Endodermal cell (in vitro differentiated cells): ENCODE results near the gene ARHGEF33. TPM values are rescaled to one million over a fixed set of nuclear protein-coding genes. Genes with fewer than 3 reads are reported as not detected.

Source experiments
- DNase-seq: peaks from one replicate; pipeline ENCODE4 v3.0.0-alpha.2; 2017
- H3K27ac ChIP-seq: 2 replicates; pipeline ENCODE4 v1.5.1; 2013; ENCODE audit warnings: mild to moderate bottlenecking, low read depth, low read length, moderate library complexity
- H3K27me3 ChIP-seq: 2 replicates; pipeline ENCODE4 v1.6.1; 2013; ENCODE audit warnings: mild to moderate bottlenecking, low read length, moderate library complexity; ENCODE audit not compliant: insufficient read depth, control insufficient read depth, poor library complexity, severe bottlenecking
- H3K36me3 ChIP-seq: 2 replicates; pipeline ENCODE4 v1.7.0; 2013; ENCODE audit warnings: mild to moderate bottlenecking, low read length, moderate library complexity; ENCODE audit not compliant: control insufficient read depth, insufficient read depth
- H3K4me1 ChIP-seq: one replicate; pipeline ENCODE4 v1.7.0; 2013; ENCODE audit warnings: low read length; ENCODE audit not compliant: control insufficient read depth, insufficient read depth
- H3K4me3 ChIP-seq: 2 replicates; pipeline ENCODE4 v1.5.1; 2013; ENCODE audit warnings: mild to moderate bottlenecking, low read length, moderate library complexity
- H3K9ac ChIP-seq: 2 replicates; pipeline ENCODE4 v1.6.1; 2013; ENCODE audit warnings: mild to moderate bottlenecking, low read length, moderate library complexity; ENCODE audit not compliant: poor library complexity, severe bottlenecking; ENCODE audit errors: extremely low read depth
- H3K9me3 ChIP-seq: 2 replicates; pipeline ENCODE4 v1.6.1; 2013; ENCODE audit warnings: mild to moderate bottlenecking, low read length, moderate library complexity; ENCODE audit not compliant: control insufficient read depth
- H3K27ac Mint-ChIP-seq: 2 replicates; pipeline ENCODE4 v1.8.0; 2020; ENCODE audit warnings: mixed read lengths
- H3K27me3 Mint-ChIP-seq: 2 replicates; pipeline ENCODE4 v1.8.0; 2021; ENCODE audit warnings: mild to moderate bottlenecking, mixed read lengths; ENCODE audit not compliant: insufficient read depth
- H3K36me3 Mint-ChIP-seq: 2 replicates; pipeline ENCODE4 v1.8.0; 2020; ENCODE audit warnings: low read depth, mixed read lengths
- H3K4me1 Mint-ChIP-seq: 2 replicates; pipeline ENCODE4 v1.8.0; 2020; ENCODE audit warnings: mixed read lengths
- H3K4me3 Mint-ChIP-seq: 2 replicates; pipeline ENCODE4 v1.8.0; 2020; ENCODE audit warnings: mild to moderate bottlenecking, moderate library complexity, mixed read lengths
- H3K9me3 Mint-ChIP-seq: 2 replicates; pipeline ENCODE4 v1.8.0; 2020; ENCODE audit warnings: mild to moderate bottlenecking, mixed read lengths
- WGBS, 2 experiments: methylation state at CpG; one replicate each; pipeline versions ENCODE4 v1.1.5 to v1.1.7; 2013; ENCODE audit warnings: missing lambda C conversion rate in 2 of 2, mixed read lengths in 1 of 2; ENCODE audit not compliant: insufficient coverage in 1 of 2, insufficient read length in 1 of 2; 5-methylcytosine and 5-hydroxymethylcytosine counted together
- total RNA-seq, 2 donors: library from RNA; stranded (reverse); fragmentation: NEBNext Ultra II Directional in 1 of 2; extraction: Animal tissue kit (Norgen Biotek cat#: 25700) in 1 of 2; gene quantifications; 2 replicates in 1 of 2; 3 replicates in 1 of 2; pipeline ENCODE4 v1.2.1, GENCODE V29; 2021
- TF ChIP-seq, protein P1 (sequence below): fragments of 200-600 bp; sonication (generic); conservative IDR thresholded peaks from 2 replicates; pipeline ENCODE4 v1.5.0; 2021; ENCODE audit warnings: antibody characterized with exemption, mild to moderate bottlenecking

ARHGEF33 gene
- total RNA-seq, 2 donors from 2014 or later, result 0.57 to 1.00 TPM

DNA sequence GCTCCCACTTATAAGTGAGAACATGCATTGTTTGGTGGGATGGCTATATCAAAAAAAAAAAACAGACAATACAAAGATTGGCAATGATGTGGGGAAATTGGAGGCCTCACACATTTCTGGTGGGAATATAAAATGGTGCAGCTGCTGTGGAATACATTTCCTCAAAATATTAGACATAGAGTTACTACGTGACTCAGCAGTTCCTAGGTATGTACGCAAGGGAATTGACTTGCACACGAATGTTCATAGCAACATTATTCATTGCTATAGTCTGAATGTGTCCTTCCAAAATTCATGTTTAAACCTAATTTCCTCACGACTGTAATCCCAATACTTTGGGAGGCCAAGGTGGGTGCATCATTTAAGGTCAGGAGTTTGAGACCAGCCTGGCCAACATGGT, 2.3 kb upstream of the ARHGEF33 start:
- no peaks in the 10 kb centered on the region for H3K36me3 ChIP-seq
- no peak overlapping the region for H3K9ac ChIP-seq
- Mint-ChIP-seq H3K4me1 (peaks cover 6% of the 10 kb centered on the region), H3K4me3 (no peak overlapping the region), H3K9me3 (peaks cover 2% of the 10 kb centered on the region), H3K27me3 (no peaks in the 10 kb centered on the region), H3K27ac (no peak overlapping the region), H3K36me3 (no peaks in the 10 kb centered on the region)
- no peak overlapping the region for H3K4me3 ChIP-seq
- no peak for DNase-seq
- TF ChIP-seq, protein P1, sequence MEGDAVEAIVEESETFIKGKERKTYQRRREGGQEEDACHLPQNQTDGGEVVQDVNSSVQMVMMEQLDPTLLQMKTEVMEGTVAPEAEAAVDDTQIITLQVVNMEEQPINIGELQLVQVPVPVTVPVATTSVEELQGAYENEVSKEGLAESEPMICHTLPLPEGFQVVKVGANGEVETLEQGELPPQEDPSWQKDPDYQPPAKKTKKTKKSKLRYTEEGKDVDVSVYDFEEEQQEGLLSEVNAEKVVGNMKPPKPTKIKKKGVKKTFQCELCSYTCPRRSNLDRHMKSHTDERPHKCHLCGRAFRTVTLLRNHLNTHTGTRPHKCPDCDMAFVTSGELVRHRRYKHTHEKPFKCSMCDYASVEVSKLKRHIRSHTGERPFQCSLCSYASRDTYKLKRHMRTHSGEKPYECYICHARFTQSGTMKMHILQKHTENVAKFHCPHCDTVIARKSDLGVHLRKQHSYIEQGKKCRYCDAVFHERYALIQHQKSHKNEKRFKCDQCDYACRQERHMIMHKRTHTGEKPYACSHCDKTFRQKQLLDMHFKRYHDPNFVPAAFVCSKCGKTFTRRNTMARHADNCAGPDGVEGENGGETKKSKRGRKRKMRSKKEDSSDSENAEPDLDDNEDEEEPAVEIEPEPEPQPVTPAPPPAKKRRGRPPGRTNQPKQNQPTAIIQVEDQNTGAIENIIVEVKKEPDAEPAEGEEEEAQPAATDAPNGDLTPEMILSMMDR, result no peak
- H3K9me3 ChIP-seq, result peaks cover 8% of the 10 kb centered on the region
- H3K27me3 ChIP-seq, result no peaks in the 10 kb centered on the region
- WGBS, 2 experiments, result 97 to 100% methylated on average over 3 to 4 of the region's 4 CpGs
- H3K4me1 ChIP-seq, result no peaks in the 10 kb centered on the region
- no peak overlapping the region for H3K27ac ChIP-seq

DNA sequence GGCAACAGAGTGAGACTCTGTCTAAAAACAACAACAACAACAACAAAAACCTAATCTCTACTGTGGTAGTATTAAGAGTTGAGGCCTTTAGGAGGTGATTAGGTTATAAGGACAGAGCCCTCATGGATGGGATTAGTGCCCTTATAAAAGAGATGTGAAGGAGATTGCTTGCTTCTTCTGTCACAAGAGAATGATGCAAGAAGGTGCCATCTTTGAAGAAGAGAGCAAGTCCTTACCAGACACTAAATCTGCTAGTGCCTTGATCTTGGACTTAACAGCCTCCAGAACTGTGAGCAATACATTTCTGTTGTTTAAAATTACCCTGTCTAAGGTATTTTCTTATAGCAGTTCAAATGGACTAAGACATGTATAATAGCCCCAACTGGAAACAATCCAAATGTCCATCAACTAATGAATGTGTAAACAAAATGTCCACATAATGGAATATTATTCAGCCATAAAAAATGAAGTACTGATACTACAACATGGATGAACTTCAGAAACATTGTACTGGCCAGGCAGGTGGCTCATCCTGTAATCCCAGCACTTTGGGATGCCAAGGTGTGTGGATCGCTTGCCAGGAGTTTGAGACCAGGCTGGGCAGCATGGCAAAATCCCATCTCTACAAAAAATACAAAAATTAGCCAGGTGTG, 1.6 kb upstream of the ARHGEF33 start:
- Histone ChIP-seq H3K36me3 (no peaks in the 10 kb centered on the region), H3K27ac (no peak overlapping the region), H3K9me3 (peaks cover 8% of the 10 kb centered on the region), H3K4me1 (no peaks in the 10 kb centered on the region), H3K4me3 (no peak overlapping the region), H3K9ac (no peak overlapping the region), H3K27me3 (no peaks in the 10 kb centered on the region)
- Mint-ChIP-seq H3K9me3 (peaks cover 2% of the 10 kb centered on the region), H3K4me3 (no peak overlapping the region), H3K4me1 (peaks cover 12% of the 10 kb centered on the region), H3K27ac (no peak overlapping the region), H3K27me3 (no peaks in the 10 kb centered on the region), H3K36me3 (no peaks in the 10 kb centered on the region)
- TF ChIP-seq, protein P1, result no peak
- WGBS, 2 experiments, result 97% methylated on average over 1 of the region's 1 CpG; no CpG with 5 or more reads in 1 of the 2 experiments
- no peak for DNase-seq

DNA sequence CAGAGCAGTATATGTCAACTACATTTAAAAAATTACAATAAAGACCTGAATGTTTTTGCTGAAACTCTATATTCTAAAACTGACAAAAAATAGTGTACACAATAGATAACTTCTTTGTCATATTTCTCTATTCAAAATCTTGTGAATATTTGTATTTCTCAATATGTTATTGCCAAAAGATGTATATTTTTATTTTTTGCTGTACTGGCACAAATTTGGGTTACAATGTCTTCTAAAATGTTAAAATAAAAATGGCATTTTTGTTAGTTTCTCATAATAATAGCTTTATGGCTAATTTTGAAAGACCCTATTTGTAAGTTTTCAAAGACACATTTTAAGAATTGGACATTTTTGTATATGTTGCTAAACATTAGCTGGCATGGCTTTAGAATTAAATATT, 630 bp upstream of the ARHGEF33 start:
- Histone ChIP-seq H3K9ac (no peak overlapping the region), H3K27me3 (no peaks in the 10 kb centered on the region), H3K4me3 (no peak overlapping the region), H3K9me3 (peaks cover 8% of the 10 kb centered on the region), H3K27ac (no peak overlapping the region), H3K4me1 (no peaks in the 10 kb centered on the region), H3K36me3 (no peaks in the 10 kb centered on the region)
- Mint-ChIP-seq H3K36me3 (no peaks in the 10 kb centered on the region), H3K4me3 (no peak overlapping the region), H3K27me3 (no peaks in the 10 kb centered on the region), H3K9me3 (peaks cover 2% of the 10 kb centered on the region), H3K4me1 (peaks cover 16% of the 10 kb centered on the region), H3K27ac (no peak overlapping the region)
- TF ChIP-seq, protein P1, result no peak
- DNase-seq, result no peak
